ENCODE results near the gene PITPNM3.

DNA sequence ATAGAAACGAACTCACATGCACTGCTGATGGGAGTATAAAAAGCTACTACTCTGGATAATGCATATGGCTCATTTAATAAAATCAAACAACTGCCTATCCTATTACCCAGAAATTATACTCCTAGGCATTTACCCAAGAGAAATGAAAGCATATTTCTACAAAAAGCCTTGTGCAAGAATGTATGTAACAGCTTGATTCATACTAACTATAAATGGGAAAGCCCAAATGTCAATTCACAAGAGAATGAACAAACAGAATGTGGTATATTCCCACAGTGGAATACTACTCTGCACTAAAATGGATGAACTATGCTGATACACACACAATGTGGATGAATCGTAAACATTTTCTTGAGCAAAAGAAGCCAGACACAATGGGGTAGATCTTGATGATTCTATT lies 45.8 kb upstream of the PITPNM3 start:
- TF ChIP-seq TEAD4 (IDR thresholded peaks at IDR 0.05; ENCODE audit: low read depth, low read length), result no peak
- TF ChIP-seq, protein P1, sequence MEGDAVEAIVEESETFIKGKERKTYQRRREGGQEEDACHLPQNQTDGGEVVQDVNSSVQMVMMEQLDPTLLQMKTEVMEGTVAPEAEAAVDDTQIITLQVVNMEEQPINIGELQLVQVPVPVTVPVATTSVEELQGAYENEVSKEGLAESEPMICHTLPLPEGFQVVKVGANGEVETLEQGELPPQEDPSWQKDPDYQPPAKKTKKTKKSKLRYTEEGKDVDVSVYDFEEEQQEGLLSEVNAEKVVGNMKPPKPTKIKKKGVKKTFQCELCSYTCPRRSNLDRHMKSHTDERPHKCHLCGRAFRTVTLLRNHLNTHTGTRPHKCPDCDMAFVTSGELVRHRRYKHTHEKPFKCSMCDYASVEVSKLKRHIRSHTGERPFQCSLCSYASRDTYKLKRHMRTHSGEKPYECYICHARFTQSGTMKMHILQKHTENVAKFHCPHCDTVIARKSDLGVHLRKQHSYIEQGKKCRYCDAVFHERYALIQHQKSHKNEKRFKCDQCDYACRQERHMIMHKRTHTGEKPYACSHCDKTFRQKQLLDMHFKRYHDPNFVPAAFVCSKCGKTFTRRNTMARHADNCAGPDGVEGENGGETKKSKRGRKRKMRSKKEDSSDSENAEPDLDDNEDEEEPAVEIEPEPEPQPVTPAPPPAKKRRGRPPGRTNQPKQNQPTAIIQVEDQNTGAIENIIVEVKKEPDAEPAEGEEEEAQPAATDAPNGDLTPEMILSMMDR (IDR thresholded peaks at IDR 0.05; ENCODE audit: control extremely low read depth in 1 of 3, insufficient read depth in 1 of 3, low read depth in 1 of 3, low read length in 3 of 3), result no peak
- TF ChIP-seq POLR2A (IDR thresholded peaks at IDR 0.05; ENCODE audit: control extremely low read depth in 1 of 2, low read depth in 2 of 2, low read length in 2 of 2), result no peak
- no peak for TF ChIP-seq SIX5 (IDR thresholded peaks at IDR 0.05; ENCODE audit: low read depth, low read length)
- TF ChIP-seq SIN3A (conservative IDR thresholded peaks at IDR 0.05 in 1 of 2, IDR thresholded peaks at IDR 0.05 in 1 of 2; ENCODE audit: low read depth in 1 of 2, low read length in 2 of 2), result no peak
